ENCODE data around the gene THOC1. TPM values are rescaled to one million over a fixed set of nuclear protein-coding genes. Genes with fewer than 3 reads are reported as not detected.

THOC1 gene
- total and polyA plus RNA-seq, 2 donors (not counting 1 experiment from before 2014, with no cell fraction given), result 18.3 to 78.7 TPM

DNA sequence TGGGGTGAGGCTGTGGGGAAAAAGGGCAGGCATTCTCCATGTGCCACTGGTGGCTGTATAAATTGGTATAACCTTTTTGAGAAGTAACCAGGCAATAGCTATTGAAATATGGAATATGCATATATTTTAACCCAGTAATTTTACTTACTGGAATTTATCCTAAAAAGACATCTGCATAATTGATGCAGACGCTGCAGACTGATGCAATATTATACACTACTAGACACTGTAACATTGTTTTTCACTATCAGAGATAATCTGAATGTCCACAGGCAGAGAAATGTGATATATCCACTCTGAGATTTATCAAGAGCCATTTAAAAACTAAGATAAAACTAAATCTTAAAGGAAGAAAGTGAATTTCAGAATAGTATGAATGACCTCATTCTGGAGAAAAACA is 14.7 kb downstream of the THOC1 start:
- Histone ChIP-seq H3K27ac (ENCODE audit: low read length in 2 of 2) (no peak overlapping the region), H2AFZ (ENCODE audit: insufficient read depth, low read depth, low read length, poor library complexity, severe bottlenecking) (no peak overlapping the region), H3K9ac (ENCODE audit: low read length) (no peak overlapping the region), H3K4me1 (ENCODE audit: control insufficient read depth in 2 of 2, insufficient read depth in 2 of 2, low read length in 2 of 2) (no peaks in the 10 kb centered on the region), H3K79me2 (ENCODE audit: control insufficient read depth, insufficient read depth, low read length) (no peaks in the 10 kb centered on the region), H4K20me1 (ENCODE audit: control insufficient read depth, insufficient read depth, low read length, poor library complexity, severe bottlenecking) (no peaks in the 10 kb centered on the region), H3K36me3 (replicated peaks in 1 of 2; ENCODE audit: control extremely low read depth in 1 of 2, control insufficient read depth in 1 of 2, extremely low read depth in 1 of 2, insufficient read depth in 2 of 2, low read length in 1 of 2) (peaks cover 15 to 91% of the 10 kb centered on the region in 2 experiments), H3K27me3 (replicated peaks in 1 of 4; ENCODE audit: control extremely low read depth in 1 of 4, control insufficient read depth in 3 of 4, insufficient read depth in 4 of 4, low read length in 3 of 4) (no peaks in the 10 kb centered on the region), H3K9me3 (ENCODE audit: control extremely low read depth in 1 of 3, control insufficient read depth in 2 of 3, insufficient read depth in 1 of 3, low read length in 2 of 3) (no peaks in the 10 kb centered on the region), H3K4me2 (replicated peaks; ENCODE audit: low read depth, low read length, poor library complexity, severe bottlenecking) (no peak overlapping the region), H3K4me3 (ENCODE audit: control extremely low read depth in 1 of 5, extremely low read depth in 1 of 5, insufficient read depth in 1 of 5, low read depth in 2 of 5, low read length in 4 of 5) (no peak overlapping the region)
- Mint-ChIP-seq H3K9me3 (ENCODE audit: insufficient read depth) (no peaks in the 10 kb centered on the region), H3K27me3 (no peaks in the 10 kb centered on the region), H3K4me1 (no peaks in the 10 kb centered on the region), H3K4me3 (no peak overlapping the region), H3K27ac (no peak overlapping the region)
- TF ChIP-seq EZH2 (IDR thresholded peaks at IDR 0.05; ENCODE audit: borderline replicate concordance, insufficient read depth, low read depth, low read length, poor library complexity, severe bottlenecking), result no peak
- TF ChIP-seq, protein P1, sequence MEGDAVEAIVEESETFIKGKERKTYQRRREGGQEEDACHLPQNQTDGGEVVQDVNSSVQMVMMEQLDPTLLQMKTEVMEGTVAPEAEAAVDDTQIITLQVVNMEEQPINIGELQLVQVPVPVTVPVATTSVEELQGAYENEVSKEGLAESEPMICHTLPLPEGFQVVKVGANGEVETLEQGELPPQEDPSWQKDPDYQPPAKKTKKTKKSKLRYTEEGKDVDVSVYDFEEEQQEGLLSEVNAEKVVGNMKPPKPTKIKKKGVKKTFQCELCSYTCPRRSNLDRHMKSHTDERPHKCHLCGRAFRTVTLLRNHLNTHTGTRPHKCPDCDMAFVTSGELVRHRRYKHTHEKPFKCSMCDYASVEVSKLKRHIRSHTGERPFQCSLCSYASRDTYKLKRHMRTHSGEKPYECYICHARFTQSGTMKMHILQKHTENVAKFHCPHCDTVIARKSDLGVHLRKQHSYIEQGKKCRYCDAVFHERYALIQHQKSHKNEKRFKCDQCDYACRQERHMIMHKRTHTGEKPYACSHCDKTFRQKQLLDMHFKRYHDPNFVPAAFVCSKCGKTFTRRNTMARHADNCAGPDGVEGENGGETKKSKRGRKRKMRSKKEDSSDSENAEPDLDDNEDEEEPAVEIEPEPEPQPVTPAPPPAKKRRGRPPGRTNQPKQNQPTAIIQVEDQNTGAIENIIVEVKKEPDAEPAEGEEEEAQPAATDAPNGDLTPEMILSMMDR (IDR thresholded peaks at IDR 0.05), result no peak
- intact Hi-C loops (cut with micrococcal nuclease), result no loop called here
- POLR2A ChIA-PET, result no interaction called here
- CTCF ChIA-PET, result no interaction called here
- WGBS (ENCODE audit: insufficient coverage), result no CpG with 5 or more reads among the region's 1 CpG
- ATAC-seq (ENCODE audit: low read depth), result no peak
- no peak for DNase-seq

DNA sequence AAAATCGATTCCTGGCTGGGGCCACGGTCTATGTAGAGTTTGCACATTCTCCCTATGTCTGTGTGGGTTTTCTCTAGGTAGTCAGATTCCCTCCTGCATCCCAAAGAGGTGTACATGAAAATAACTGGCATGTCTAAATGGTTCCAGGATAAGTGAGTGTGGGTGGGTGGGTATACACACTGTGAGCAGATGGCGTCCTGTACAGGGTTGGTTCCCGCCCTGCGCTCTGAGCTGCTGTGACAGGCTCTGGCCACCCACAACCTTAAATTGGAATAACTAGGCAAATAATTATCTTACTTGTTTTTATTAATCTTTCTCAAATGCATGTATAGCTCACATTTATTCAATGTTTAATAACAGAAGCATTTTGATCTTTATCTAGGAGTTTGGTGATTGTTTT is 16.3 kb downstream of the THOC1 start:
- H2AFZ ChIP-seq (ENCODE audit: insufficient read depth, low read depth, low read length, poor library complexity, severe bottlenecking), result no peak overlapping the region
- Mint-ChIP-seq H3K27ac (no peak overlapping the region), H3K4me1 (no peaks in the 10 kb centered on the region), H3K9me3 (ENCODE audit: insufficient read depth) (no peaks in the 10 kb centered on the region), H3K27me3 (no peaks in the 10 kb centered on the region), H3K4me3 (no peak overlapping the region)
- ChIA-PET CTCF (no interaction called here), POLR2A (no interaction called here)
- TF ChIP-seq, protein P1 (IDR thresholded peaks at IDR 0.05), result no peak
- no peak for TF ChIP-seq EZH2 (IDR thresholded peaks at IDR 0.05; ENCODE audit: borderline replicate concordance, insufficient read depth, low read depth, low read length, poor library complexity, severe bottlenecking)
- DNase-seq, result no peak
- H3K27me3 ChIP-seq (replicated peaks in 1 of 4; ENCODE audit: control extremely low read depth in 1 of 4, control insufficient read depth in 3 of 4, insufficient read depth in 4 of 4, low read length in 3 of 4), result no peaks in the 10 kb centered on the region
- H3K9ac ChIP-seq (ENCODE audit: low read length), result no peak overlapping the region
- no peaks in the 10 kb centered on the region for H4K20me1 ChIP-seq (ENCODE audit: control insufficient read depth, insufficient read depth, low read length, poor library complexity, severe bottlenecking)
- no peaks in the 10 kb centered on the region for H3K79me2 ChIP-seq (ENCODE audit: control insufficient read depth, insufficient read depth, low read length)
- H3K27ac ChIP-seq (ENCODE audit: low read length in 2 of 2), result no peak overlapping the region
- no peak overlapping the region for H3K4me3 ChIP-seq (ENCODE audit: control extremely low read depth in 1 of 5, extremely low read depth in 1 of 5, insufficient read depth in 1 of 5, low read depth in 2 of 5, low read length in 4 of 5)
- ATAC-seq (ENCODE audit: low read depth), result no peak
- H3K36me3 ChIP-seq (replicated peaks in 1 of 2; ENCODE audit: control extremely low read depth in 1 of 2, control insufficient read depth in 1 of 2, extremely low read depth in 1 of 2, insufficient read depth in 2 of 2, low read length in 1 of 2), result peaks cover 15 to 89% of the 10 kb centered on the region in 2 experiments
- intact Hi-C loops (cut with micrococcal nuclease), result no loop called here
- WGBS (ENCODE audit: insufficient coverage), result 100% methylated on average over 2 of the region's 5 CpGs
- no peaks in the 10 kb centered on the region for H3K4me1 ChIP-seq (ENCODE audit: control insufficient read depth in 2 of 2, insufficient read depth in 2 of 2, low read length in 2 of 2)
- H3K9me3 ChIP-seq (ENCODE audit: control extremely low read depth in 1 of 3, control insufficient read depth in 2 of 3, insufficient read depth in 1 of 3, low read length in 2 of 3), result no peaks in the 10 kb centered on the region
- no peak overlapping the region for H3K4me2 ChIP-seq (replicated peaks; ENCODE audit: low read depth, low read length, poor library complexity, severe bottlenecking)
